T-helper 2 cell treated with Interferon-gamma antibody and Interleukin-4, amounts not matched to agents 5 μg/mL and 100 μg/mL, for 36 hours (primary cell): ENCODE data around the gene GBGT1.
A peak's percentile ranks its signal among the peaks of the same experiment; 100 is the strongest.

Experiments used
- DNase-seq: peaks from one replicate; pipeline ENCODE4 v3.0.0; 2021; ENCODE audit warnings: low spot score
- H3K27ac Mint-ChIP-seq: one replicate; pipeline ENCODE4 v1.8.0; 2021; ENCODE audit warnings: mild to moderate bottlenecking, mixed read lengths
- H3K27me3 Mint-ChIP-seq: one replicate; pipeline ENCODE4 v1.8.0; 2021; ENCODE audit warnings: low read depth, mixed read lengths
- H3K36me3 Mint-ChIP-seq: one replicate; pipeline ENCODE4 v1.8.0; 2021; ENCODE audit warnings: low read depth, mixed read lengths
- H3K4me1 Mint-ChIP-seq: one replicate; pipeline ENCODE4 v1.8.0; 2021; ENCODE audit warnings: low read depth, mixed read lengths
- H3K4me3 Mint-ChIP-seq: one replicate; pipeline ENCODE4 v1.8.0; 2022; ENCODE audit warnings: mild to moderate bottlenecking, moderate library complexity, mixed read lengths
- H3K9me3 Mint-ChIP-seq: one replicate; pipeline ENCODE4 v1.8.0; 2021; ENCODE audit warnings: mixed read lengths

GBGT1 gene

DNA sequence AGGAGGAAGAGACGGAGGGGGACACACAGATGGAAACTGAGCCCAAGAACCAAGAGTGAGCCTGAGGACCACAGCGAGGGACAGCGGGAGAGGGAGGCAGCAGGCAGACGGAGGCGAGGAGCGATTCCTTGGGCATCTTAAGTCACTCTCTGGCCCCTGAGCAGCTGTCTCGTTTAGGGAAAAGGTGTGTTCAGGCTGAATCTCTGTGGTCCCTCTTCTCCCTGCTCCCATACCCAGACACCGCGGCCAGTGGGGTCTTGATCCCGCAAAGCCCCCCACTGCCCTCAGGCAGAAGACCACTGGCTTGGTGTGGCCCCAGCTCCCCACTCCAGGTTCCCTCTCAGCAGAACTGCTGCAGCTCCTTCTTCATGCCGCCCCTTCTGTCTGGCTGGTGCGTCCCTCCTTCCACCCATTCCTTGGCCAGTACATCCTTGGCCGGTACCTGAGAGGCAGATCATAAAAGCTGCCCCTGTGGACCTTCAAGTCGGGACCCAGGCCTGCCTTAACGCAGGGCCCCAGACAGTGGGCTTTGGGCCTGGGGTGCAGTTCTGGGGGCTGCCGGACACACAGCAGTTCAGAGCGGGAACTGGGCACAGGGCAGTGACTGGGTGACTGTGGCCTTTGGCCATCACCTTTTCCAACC lies 36.9 kb downstream of the GBGT1 start:
- peaks cover 17% of the 10 kb centered on the region for H3K36me3 Mint-ChIP-seq
- no peaks in the 10 kb centered on the region for H3K27me3 Mint-ChIP-seq
- peaks cover 41% of the 10 kb centered on the region for H3K4me1 Mint-ChIP-seq
- DNase-seq, result no peak
- H3K27ac Mint-ChIP-seq, result peak overlapping the region; percentile 35
- H3K9me3 Mint-ChIP-seq, result no peaks in the 10 kb centered on the region
- peak overlapping the region; percentile 47 for H3K4me3 Mint-ChIP-seq

GRCh38 chr9:133125941-133126696 lies 37.6 kb downstream of the GBGT1 start:
- H3K36me3 Mint-ChIP-seq, result peaks cover 13% of the 10 kb centered on the region
- peak overlapping the region; percentile 35 for H3K27ac Mint-ChIP-seq
- H3K27me3 Mint-ChIP-seq, result no peaks in the 10 kb centered on the region

DNA sequence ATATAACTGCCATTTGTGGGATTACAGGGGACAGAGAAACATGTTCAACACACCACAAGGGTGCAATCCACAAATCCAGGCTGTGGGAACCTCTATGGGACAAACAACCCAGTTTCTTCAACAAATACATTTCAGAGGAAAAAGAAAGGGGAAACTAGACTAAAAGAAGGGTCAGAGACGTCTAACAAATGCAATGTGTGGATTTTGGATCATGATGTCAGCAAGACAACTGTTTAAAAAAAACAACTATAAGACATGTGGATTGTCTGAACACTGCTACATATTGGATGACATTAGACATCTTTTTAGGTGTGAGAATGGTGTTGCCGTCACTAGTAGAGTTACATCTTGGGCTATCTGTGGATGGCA lies 38.8 kb downstream of the GBGT1 start:
- no peak for DNase-seq
- Mint-ChIP-seq H3K4me1 (peaks cover 34% of the 10 kb centered on the region), H3K4me3 (no peak overlapping the region), H3K27me3 (no peaks in the 10 kb centered on the region), H3K9me3 (no peaks in the 10 kb centered on the region), H3K36me3 (peaks cover 10% of the 10 kb centered on the region), H3K27ac (no peak overlapping the region)

More at GRCh38 chr9:133125941-133126696, 37.6 kb downstream of the GBGT1 start:
- no peak for DNase-seq
- Mint-ChIP-seq H3K4me1 (peaks cover 40% of the 10 kb centered on the region), H3K9me3 (no peaks in the 10 kb centered on the region), H3K4me3 (peak overlapping the region; percentile 47)

GRCh38 chr9:133124123-133124906 lies 39.4 kb downstream of the GBGT1 start:
- DNase-seq, result no peak

DNA sequence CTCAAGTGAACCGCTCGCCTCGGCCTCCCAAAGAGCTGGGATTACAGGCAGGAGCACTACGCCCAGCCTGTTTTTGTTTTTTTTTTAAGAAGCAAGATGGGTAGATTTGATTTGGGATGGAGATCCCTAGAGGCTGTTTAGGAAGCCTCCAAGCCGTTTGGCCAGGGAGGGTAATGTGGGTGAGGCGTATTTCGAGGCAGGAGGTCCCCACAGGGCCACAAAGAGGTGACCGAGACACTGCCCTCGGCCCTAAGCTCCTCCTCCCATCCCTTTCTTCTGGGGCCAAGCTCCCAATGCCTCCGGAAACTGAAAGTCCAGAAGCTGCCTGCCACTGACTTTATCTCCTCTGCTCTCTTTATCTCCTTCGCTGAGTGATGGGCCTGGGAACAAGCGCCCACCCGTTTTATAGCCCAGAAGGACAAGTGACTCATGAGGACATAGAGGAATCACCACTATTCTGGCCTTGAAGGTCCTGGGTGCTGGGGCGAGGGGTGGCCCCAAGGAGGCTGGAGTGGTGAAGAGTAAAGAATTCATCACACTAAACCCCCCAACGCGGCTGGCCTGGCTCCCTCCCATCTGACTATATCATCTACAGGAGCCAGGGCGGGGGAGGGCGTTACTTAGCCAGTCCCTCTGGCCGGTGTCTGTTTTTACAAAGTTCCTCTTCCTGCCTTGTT lies 40.6 kb downstream of the GBGT1 start:
- Mint-ChIP-seq H3K36me3 (peaks cover 12% of the 10 kb centered on the region), H3K4me3 (no peak overlapping the region), H3K27me3 (no peaks in the 10 kb centered on the region), H3K9me3 (no peaks in the 10 kb centered on the region), H3K4me1 (peaks cover 36% of the 10 kb centered on the region), H3K27ac (peak overlapping the region; percentile 90)
- no peak for DNase-seq

More at GRCh38 chr9:133124123-133124906, 39.4 kb downstream of the GBGT1 start:
- no peaks in the 10 kb centered on the region for H3K27me3 Mint-ChIP-seq
- H3K36me3 Mint-ChIP-seq, result peaks cover 10% of the 10 kb centered on the region
- H3K9me3 Mint-ChIP-seq, result no peaks in the 10 kb centered on the region
- no peak overlapping the region for H3K4me3 Mint-ChIP-seq
- peak overlapping the region; percentile 66 for H3K27ac Mint-ChIP-seq
- H3K4me1 Mint-ChIP-seq, result peaks cover 34% of the 10 kb centered on the region

DNA sequence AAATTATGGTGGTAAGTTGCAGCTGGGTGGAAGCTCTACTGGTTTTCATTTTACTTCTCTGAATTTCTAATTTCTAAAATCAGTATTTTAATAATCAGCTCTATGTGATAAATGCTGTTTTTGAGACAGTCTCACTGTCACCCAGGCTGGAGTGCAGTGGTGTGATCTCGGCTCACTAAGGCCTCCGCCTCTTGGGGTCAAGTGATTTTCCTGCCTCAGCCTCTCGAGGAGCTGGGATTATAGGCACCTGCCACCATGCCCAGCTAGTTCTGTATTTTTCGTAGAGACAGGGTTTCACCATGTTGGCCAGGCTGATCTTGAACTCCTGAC lies 41.1 kb downstream of the GBGT1 start:
- H3K4me3 Mint-ChIP-seq, result no peak overlapping the region
- H3K9me3 Mint-ChIP-seq, result no peaks in the 10 kb centered on the region
- peaks cover 36% of the 10 kb centered on the region for H3K4me1 Mint-ChIP-seq

DNA sequence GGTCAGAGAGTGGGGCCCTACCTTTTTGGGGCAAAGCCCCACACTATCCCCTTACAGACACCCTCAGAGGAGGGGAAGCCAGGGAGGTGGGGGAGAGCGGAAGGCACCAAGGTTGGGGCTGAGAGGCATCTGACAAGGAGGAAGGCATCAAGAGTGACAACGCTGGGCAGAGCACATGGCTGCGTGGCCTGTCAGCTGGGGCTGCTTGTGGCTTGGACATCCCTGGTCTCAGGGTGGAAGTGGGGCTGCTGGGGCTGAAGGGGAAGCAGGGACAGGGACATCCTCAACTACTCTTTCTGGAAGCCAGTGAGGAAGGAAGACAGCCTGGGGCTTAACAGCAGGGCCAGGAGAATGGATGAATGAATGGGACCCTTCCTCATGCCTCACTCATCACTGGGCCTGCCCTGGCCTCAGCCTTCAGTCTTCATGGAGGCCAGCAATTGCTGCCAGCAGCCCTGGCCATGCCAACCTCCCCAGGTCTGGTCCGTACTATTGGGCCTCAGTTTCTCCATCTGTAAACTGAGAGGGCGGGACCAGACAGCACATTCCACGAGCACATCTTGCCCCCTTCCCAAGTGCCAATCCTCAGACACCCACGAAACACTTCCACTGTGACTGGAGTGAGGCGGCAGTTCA lies 41.7 kb downstream of the GBGT1 start:
- peaks cover 12% of the 10 kb centered on the region for H3K36me3 Mint-ChIP-seq
- H3K27ac Mint-ChIP-seq, result peak overlapping the region; percentile 90
- H3K27me3 Mint-ChIP-seq, result no peaks in the 10 kb centered on the region
- H3K9me3 Mint-ChIP-seq, result no peaks in the 10 kb centered on the region
- DNase-seq, result no peak
- H3K4me1 Mint-ChIP-seq, result peaks cover 38% of the 10 kb centered on the region
- peak overlapping the region; percentile 70 for H3K4me3 Mint-ChIP-seq

More for the DNA sequence above, 41.1 kb downstream of the GBGT1 start:
- Mint-ChIP-seq H3K36me3 (peaks cover 12% of the 10 kb centered on the region), H3K27me3 (no peaks in the 10 kb centered on the region), H3K27ac (peak overlapping the region; percentile 90)
- no peak for DNase-seq

GRCh38 chr9:133121198-133121914 lies 42.4 kb downstream of the GBGT1 start, which contains the start of gene RALGDS:
Gene RALGDS, minus strand, starts transcription at chr9:133121240. Its CDS starts 86 bp downstream, at chr9:133121154.
- DNase-seq, result peak; percentile 83
- no peaks in the 10 kb centered on the region for H3K27me3 Mint-ChIP-seq
- no peaks in the 10 kb centered on the region for H3K9me3 Mint-ChIP-seq
- peaks cover 8% of the 10 kb centered on the region for H3K36me3 Mint-ChIP-seq
- H3K27ac Mint-ChIP-seq, result peak within 1 kb of the TSS; percentile 90
- H3K4me1 Mint-ChIP-seq, result peaks cover 32% of the 10 kb centered on the region
- H3K4me3 Mint-ChIP-seq, result peak within 1 kb of the TSS; percentile 80

DNA sequence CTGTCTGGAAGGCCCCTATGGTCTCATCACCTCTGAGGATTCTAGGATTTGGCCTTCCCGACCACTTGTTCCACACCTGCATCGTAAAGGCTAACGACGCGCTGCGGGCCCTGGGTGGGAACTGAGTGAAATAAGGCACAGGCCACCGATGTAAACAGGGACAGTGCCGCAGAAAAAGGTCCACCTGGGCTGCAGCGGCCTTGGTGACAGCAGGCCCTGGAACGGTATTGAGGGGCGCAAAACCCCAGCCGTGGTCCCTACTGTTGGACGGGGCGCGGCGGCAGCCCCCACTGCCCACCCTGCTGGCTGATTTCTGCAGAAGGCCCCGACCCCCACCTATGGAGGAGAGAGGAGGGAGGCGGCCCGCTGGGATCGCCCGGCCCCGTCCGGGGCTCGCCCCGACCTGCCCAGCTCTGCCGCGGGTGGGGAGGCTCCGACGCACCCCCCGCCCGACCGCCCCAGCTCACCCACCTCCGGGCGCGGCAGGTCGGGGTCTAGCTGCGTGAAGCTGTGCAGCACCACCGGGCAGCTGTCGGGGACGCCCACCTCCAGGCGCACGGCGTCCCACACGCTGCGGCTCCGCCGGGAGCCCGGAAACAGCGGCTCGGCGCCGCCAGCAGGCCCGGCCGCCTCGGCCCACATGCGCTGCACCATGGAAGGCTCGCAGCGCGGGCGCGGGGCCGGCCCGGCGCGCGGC lies 43.1 kb downstream of the GBGT1 start:
- Mint-ChIP-seq H3K27me3 (no peaks in the 10 kb centered on the region), H3K27ac (peak overlapping the region; percentile 74), H3K9me3 (no peaks in the 10 kb centered on the region), H3K4me1 (peaks cover 34% of the 10 kb centered on the region), H3K4me3 (peak overlapping the region; percentile 80), H3K36me3 (peaks cover 6% of the 10 kb centered on the region)
- no peak for DNase-seq

DNA sequence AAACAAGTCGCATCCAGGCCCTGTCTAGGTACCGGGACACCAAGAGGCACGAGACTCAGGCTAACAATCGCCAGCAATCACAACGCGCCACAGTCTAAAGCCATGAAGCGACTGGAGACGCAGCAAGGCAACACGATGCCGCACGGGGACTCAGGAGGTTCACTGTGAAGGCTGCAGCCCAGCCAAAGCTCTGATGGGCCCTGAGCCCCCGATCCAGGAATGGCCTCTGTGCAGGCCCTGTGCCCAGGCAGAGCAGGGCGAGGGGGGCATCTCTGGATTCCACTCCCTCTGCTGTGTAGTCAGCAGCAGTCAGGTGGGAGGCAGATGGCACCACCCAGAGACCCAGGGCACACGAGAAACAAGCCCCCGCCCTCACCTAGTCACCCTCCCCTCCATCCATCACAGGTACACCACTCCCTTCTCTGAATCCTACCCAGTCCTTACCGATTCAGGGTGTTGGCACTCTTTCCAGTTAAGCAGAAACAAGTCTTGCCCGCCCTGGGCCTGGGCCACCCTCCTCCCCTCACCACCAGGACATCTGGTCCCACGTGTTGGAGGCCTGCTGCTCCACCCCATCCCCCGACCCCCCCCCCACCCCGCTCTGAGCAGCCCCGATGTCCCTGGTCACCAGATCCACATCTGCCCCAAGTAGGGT lies 43.7 kb downstream of the GBGT1 start:
- H3K36me3 Mint-ChIP-seq, result peaks cover 6% of the 10 kb centered on the region
- H3K4me3 Mint-ChIP-seq, result peak overlapping the region; percentile 80
- no peaks in the 10 kb centered on the region for H3K9me3 Mint-ChIP-seq
- H3K27me3 Mint-ChIP-seq, result no peaks in the 10 kb centered on the region
- H3K4me1 Mint-ChIP-seq, result peaks cover 35% of the 10 kb centered on the region
- H3K27ac Mint-ChIP-seq, result no peak overlapping the region
- DNase-seq, result no peak

GRCh38 chr9:133119103-133119845 lies 44.4 kb downstream of the GBGT1 start:
- Mint-ChIP-seq H3K27me3 (no peaks in the 10 kb centered on the region), H3K4me3 (peak overlapping the region; percentile 80), H3K27ac (peak overlapping the region; percentile 68), H3K4me1 (peaks cover 33% of the 10 kb centered on the region), H3K36me3 (peaks cover 4% of the 10 kb centered on the region), H3K9me3 (no peaks in the 10 kb centered on the region)
- no peak for DNase-seq
